K562 (cell line): Measurements from ENCODE around the gene HDAC7. TPM values are rescaled to one million over a fixed set of nuclear protein-coding genes. Genes with fewer than 3 reads are reported as not detected.
A peak's percentile ranks its signal among the peaks of the same experiment; 100 is the strongest.

Source experiments
- ATF2 ChIP-seq: sonication (generic); formaldehyde crosslinking; IDR thresholded peaks from 2 replicates; pipeline ENCODE4 v1.8.1; 2022; ENCODE audit warnings: missing genetic modification reagents
- BRF1 ChIP-seq: IDR thresholded peaks from 3 replicates; pipeline ENCODE4 v1.6.1; 2011; ENCODE audit warnings: borderline replicate concordance, mild to moderate bottlenecking; ENCODE audit not compliant: insufficient read length; ENCODE audit errors: extremely low read depth
- CREB1 ChIP-seq, 2 experiments: sonication (generic) in 1 of 2; formaldehyde crosslinking in 1 of 2; IDR thresholded peaks; 2 replicates each; pipeline versions ENCODE4 v1.6.1 to v1.8.0; 2012 to 2022; ENCODE audit warnings: inconsistent platforms in 1 of 2, mild to moderate bottlenecking in 1 of 2, missing genetic modification reagents in 1 of 2, moderate library complexity in 1 of 2
- CREB3L1 ChIP-seq: fragments of 450-650 bp; IDR thresholded peaks from 2 replicates; pipeline ENCODE4 v1.6.1; 2014; ENCODE audit warnings: low read depth, mild to moderate bottlenecking, moderate library complexity, borderline replicate concordance
- DPF2 ChIP-seq: fragments of 450-650 bp; IDR thresholded peaks from 2 replicates; pipeline ENCODE4 v1.6.1; 2016
- ESRRB ChIP-seq: fragments of 250-450 bp; sonication (Bioruptor Pico); IDR thresholded peaks from 2 replicates; pipeline ENCODE4 v1.5.0; 2020; ENCODE audit warnings: mild to moderate bottlenecking, moderate library complexity, borderline replicate concordance
- FOXP4 ChIP-seq: sonication (generic); formaldehyde crosslinking; IDR thresholded peaks from 2 replicates; pipeline ENCODE4 v1.8.0; 2022; ENCODE audit warnings: mild to moderate bottlenecking, missing genetic modification reagents, borderline replicate concordance
- TSHZ1 ChIP-seq: fragments of 250-450 bp; sonication (Bioruptor Pico); IDR thresholded peaks from 2 replicates; pipeline ENCODE4 v1.4.0; 2020; ENCODE audit warnings: mild to moderate bottlenecking, moderate library complexity
- YBX1 ChIP-seq: fragments of 450-650 bp; IDR thresholded peaks from 2 replicates; pipeline ENCODE4 v1.7.1; 2016; ENCODE audit warnings: mild to moderate bottlenecking
- ZBTB17 ChIP-seq: fragments of 450-650 bp; formaldehyde crosslinking; IDR thresholded peaks from 2 replicates; pipeline ENCODE4 v1.4.0; 2020; ENCODE audit warnings: mild to moderate bottlenecking
- ZNF134 ChIP-seq: fragments of 250-450 bp; sonication (Bioruptor Pico); conservative IDR thresholded peaks from 2 replicates; pipeline ENCODE4 v1.4.0; 2020
- ZNF551 ChIP-seq: fragments of 250-450 bp; sonication (Bioruptor Pico); IDR thresholded peaks from 2 replicates; pipeline ENCODE4 v1.5.0; 2021; ENCODE audit warnings: mild to moderate bottlenecking, moderate library complexity
- ZNF583 ChIP-seq: fragments of 250-450 bp; sonication (Bioruptor Pico); IDR thresholded peaks from 2 replicates; pipeline ENCODE4 v1.4.0; 2020
- ZNF644 ChIP-seq: fragments of 200-800 bp; sonication (Bioruptor generic); IDR thresholded peaks from 2 replicates; pipeline ENCODE4 v1.6.1; 2016; ENCODE audit warnings: low read depth, missing genetic modification characterization, missing compliant biosample characterization
- ZNF77 ChIP-seq: fragments of 250-450 bp; sonication (Bioruptor Pico); IDR thresholded peaks from 2 replicates; pipeline ENCODE4 v1.5.0; 2020
- ZSCAN32 ChIP-seq: fragments of 450-650 bp; formaldehyde crosslinking; IDR thresholded peaks from 2 replicates; pipeline ENCODE4 v1.4.0; 2020; ENCODE audit warnings: mild to moderate bottlenecking, moderate library complexity
- polyA plus RNA-seq, 8 experiments: library from polyadenylated mRNA; depleted of rRNA in 4 of 8; stranded (reverse) in 5 of 8; unstranded in 3 of 8; fragments of >200 nt; fragmentation: Nextera tagmentation in 2 of 8; fragmentation: Illumina TruSeq in 1 of 8; extraction: Ambion mirVana in 2 of 8; extraction: Trizol in 1 of 8; gene quantifications; 2 replicates each; pipeline versions ENCODE4 v1.2.1 to v1.2.3, GENCODE V29; 2011 to 2014; ENCODE audit warnings: inconsistent platforms in 1 of 8, missing spikeins in 1 of 8
- total RNA-seq, 7 experiments: library from RNA; depleted of rRNA in 6 of 7; stranded (reverse); fragments of >200 nt in 6 of 7; fragmentation: Illumina TruSeq in 2 of 7; extraction: Trizol in 2 of 7; gene quantifications; 2 replicates each; pipeline versions ENCODE4 v1.2.1 to v1.2.3, GENCODE V29; 2011 to 2021; ENCODE audit warnings: low replicate concordance in 1 of 7
- TF ChIP-seq, protein P1 (sequence below): IDR thresholded peaks from 2 replicates; pipeline ENCODE4 v1.6.1; 2011; ENCODE audit warnings: borderline replicate concordance, low read depth, mild to moderate bottlenecking, moderate library complexity, low read length; ENCODE audit not compliant: insufficient read depth, poor library complexity, severe bottlenecking

The HDAC7 gene
- total and polyA plus RNA-seq, 9 of the 15 experiments (the other 6 are each of a cell fraction or from before 2014, with no cell fraction given) = 2.5 to 129 (median 31.1) TPM

GRCh38 chr12:47776471-47777143 lies 43.1 kb downstream of the HDAC7 start (continued):
- TF ChIP-seq ZNF644 (no peak), ZNF583 (no peak), ZNF77 (CRISPR knock-in tag) (no peak), CREB1 (IDR thresholded peaks at IDR 0.05) (no peak), CREB1 (CRISPR knock-in tag; IDR thresholded peaks at IDR 0.05) (no peak), ESRRB (no peak), CREB3L1 (no peak), ZNF551 (CRISPR knock-in tag) (no peak), YBX1 (no peak), ATF2 (CRISPR knock-in tag) (no peak), BRF1 (no peak), TSHZ1 (CRISPR knock-in tag) (no peak), FOXP4 (CRISPR knock-in tag) (no peak), ZBTB17 (CRISPR knock-in tag) (no peak), ZNF134 (CRISPR knock-in tag) (no peak), ZSCAN32 (CRISPR knock-in tag) (no peak), DPF2 (peak; percentile 61)
- TF ChIP-seq, protein P1, sequence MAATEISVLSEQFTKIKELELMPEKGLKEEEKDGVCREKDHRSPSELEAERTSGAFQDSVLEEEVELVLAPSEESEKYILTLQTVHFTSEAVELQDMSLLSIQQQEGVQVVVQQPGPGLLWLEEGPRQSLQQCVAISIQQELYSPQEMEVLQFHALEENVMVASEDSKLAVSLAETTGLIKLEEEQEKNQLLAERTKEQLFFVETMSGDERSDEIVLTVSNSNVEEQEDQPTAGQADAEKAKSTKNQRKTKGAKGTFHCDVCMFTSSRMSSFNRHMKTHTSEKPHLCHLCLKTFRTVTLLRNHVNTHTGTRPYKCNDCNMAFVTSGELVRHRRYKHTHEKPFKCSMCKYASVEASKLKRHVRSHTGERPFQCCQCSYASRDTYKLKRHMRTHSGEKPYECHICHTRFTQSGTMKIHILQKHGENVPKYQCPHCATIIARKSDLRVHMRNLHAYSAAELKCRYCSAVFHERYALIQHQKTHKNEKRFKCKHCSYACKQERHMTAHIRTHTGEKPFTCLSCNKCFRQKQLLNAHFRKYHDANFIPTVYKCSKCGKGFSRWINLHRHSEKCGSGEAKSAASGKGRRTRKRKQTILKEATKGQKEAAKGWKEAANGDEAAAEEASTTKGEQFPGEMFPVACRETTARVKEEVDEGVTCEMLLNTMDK = no peak
